GM18499 (cell line): ENCODE data around the gene OR6B2.
"Not testable (repeated sequence)": the region's sequence is repeated elsewhere in the genome, so short reads cannot be mapped to it uniquely, and the experiment has no call there.

ENCODE experiments used
- ATAC-seq: cut with Tn5 transposase; IDR thresholded peaks from one replicate; pipeline ENCODE4 v1.9.1; 2021; ENCODE audit warnings: moderate number of reproducible peaks; ENCODE audit not compliant: insufficient read depth, unreplicated experiment

The OR6B2 gene

DNA sequence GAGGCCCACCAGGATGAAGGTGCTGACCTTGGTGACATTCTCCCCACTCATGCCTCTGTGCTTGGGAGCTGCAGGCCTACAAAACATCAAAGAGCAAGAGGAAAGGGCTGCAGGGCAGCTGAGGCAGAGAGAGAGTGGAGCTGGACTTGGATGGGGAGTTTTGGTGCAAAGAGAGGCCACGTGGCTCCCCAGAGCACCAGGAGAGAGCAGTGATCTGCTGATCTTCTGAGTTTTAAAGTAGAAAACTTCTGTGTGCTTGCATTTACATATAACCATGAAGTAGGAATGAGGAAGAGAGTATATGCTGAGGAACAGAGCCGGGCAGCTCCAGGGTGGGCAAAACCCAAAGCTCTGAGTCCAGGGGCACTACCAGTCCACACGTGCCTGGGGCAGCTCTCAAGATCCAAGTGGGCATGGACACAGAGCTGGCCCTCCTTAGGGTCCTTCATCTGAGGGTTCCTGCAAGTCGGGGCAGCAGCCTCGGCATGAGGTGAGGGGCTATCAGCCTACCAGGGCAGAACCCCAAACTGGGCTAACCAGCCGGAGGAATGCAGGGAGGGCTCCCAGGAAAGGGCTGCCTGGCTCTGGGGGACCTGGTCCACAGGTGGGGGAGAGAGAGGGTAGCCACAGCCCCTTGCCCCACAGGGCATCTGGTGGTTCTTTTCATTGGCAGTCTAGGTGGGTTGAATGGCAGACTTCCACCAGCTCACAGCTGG, at the start of gene OR6B2:
Gene OR6B2 (minus strand): TSS at position 51 of the 716 bp plus-strand sequence. CDS start 0 bp downstream, at position 51.
- ATAC-seq, result no peak

DNA sequence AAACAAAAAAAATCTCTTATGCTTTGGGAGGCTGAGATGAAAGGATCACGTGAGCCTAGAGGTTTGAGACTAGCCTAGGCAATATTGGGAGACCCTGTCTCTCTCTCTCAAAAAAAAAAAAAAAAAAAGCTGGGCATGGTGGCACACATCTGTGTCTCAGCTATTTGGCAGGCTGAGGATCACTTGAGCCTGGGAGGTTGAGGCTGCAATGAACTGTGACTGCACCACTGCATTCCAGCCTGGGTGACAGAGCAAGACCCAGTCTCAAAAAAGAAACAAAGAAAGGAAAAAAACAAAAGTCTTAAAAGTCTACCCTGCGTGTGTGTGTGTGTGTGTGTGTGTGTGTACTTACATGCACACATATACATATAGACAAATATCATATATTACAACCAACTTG, 48.4 kb upstream of the OR6B2 start:
- no peak for ATAC-seq

GRCh38 chr2:240077442-240077841, 47.2 kb upstream of the OR6B2 start:
- ATAC-seq, result no peak

DNA sequence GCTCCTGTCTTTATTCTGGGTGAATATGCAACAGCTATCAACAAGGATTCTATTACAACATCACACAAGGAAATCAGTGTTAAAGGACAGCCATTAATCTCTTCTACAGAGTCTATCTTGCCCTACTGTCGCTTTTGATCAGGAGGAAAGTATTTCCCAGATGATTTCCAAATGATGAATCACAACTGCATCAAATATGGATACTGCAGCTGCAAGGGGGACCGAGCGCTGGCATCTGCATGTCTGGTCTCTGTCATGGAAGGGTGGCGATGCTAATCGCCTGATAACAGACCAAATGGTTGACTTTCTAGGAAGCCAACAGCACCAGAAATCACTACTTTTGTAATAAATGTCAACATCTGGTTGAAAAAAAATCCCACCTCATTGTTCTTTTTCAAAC, 44.3 kb upstream of the OR6B2 start:
- no peak for ATAC-seq

DNA sequence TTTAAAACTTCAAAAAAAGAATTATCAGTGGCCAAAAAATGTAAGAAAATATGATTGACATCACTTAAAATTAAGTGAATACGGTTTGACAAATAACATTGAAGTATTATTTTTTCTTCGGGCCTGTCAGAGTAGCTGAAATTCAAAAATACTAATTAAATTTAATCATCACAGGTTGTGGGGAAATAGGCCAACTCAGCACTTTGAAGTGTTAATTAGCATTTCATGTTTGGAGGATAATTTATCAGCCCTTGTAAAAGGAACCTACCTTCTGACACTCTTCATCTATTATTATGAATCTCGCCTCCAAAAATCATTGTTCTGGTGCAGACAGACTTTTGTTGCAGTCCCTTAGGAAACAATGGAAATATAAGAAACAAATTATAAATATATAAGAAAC, 40.7 kb upstream of the OR6B2 start:
- no peak for ATAC-seq

DNA sequence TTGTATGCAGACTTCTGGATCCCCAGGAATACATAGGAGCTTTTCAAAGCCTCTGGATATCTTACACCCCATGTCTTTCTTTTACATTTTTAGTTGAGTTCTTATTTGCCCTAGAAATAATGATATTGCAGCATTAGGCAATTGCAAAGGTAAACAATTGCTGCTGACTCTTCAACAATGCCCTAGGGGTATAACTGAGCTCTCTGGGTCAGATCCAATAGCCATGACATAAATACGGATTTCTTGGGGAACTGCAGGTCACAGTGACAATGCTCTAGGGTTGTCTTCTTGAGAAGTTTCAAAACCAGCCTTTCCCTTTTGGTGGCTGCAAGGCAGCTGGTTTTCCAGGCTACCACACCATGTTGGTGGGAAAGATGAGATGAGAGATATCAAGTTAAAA, 39.6 kb upstream of the OR6B2 start:
- no peak for ATAC-seq

- no peak for ATAC-seq
These were observed 38.0 kb upstream of the OR6B2 start for GRCh38 chr2:240068193-240068592.

DNA sequence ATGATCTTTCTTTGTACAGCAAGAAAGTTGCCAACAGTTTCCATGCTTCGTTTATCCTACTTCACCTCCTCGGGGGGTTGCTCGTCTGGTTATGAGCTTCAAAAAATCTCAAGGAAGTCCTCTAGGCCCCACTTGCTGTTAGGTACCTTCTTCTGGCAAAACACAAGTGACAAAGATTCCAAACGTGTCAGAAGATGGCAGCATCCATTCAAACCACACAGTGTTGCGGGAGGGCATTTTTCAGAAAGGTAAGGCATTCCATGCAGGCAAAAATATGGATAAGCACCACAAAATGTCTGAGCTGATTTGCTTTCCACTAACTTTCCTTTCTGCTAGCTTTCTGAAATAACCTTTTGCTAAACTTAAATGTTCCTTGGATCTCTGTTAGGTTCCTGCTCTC, 36.3 kb upstream of the OR6B2 start:
- ATAC-seq, result no peak

GRCh38 chr2:240064898-240065297, 34.7 kb upstream of the OR6B2 start:
- ATAC-seq, result no peak

DNA sequence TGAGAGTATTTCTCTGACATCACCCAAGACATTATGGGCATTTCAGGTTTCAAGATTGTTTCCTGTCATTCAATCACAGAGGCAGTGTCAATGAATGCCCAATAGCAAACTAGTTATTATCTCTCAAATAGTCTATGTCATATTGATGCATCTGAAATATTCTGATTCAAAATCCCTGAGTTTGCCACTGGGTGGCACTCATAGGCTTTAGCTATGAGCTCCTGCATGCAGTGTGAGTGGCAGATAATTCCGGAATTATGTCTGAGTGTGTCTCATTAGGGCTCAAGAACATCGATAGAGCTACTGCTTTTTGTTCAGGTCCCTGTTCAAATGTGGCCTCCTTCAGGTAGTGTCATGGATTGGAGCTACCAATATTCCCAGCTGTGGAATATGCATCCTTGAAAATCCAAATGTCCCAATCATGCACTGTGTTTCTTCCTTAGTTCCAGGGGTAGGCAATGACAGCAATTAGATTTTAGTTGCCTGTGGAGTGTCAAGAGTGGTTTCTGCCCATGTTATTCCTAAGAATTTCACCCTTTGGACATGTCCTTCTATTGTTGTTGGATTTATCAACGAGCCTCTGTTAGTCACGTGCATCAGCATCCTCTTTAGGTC, 30.9 kb upstream of the OR6B2 start:
- no peak for ATAC-seq

GRCh38 chr2:240056678-240057077, 26.4 kb upstream of the OR6B2 start:
- ATAC-seq, result no peak

GRCh38 chr2:240055177-240055917, 25.1 kb upstream of the OR6B2 start:
- no peak for ATAC-seq

DNA sequence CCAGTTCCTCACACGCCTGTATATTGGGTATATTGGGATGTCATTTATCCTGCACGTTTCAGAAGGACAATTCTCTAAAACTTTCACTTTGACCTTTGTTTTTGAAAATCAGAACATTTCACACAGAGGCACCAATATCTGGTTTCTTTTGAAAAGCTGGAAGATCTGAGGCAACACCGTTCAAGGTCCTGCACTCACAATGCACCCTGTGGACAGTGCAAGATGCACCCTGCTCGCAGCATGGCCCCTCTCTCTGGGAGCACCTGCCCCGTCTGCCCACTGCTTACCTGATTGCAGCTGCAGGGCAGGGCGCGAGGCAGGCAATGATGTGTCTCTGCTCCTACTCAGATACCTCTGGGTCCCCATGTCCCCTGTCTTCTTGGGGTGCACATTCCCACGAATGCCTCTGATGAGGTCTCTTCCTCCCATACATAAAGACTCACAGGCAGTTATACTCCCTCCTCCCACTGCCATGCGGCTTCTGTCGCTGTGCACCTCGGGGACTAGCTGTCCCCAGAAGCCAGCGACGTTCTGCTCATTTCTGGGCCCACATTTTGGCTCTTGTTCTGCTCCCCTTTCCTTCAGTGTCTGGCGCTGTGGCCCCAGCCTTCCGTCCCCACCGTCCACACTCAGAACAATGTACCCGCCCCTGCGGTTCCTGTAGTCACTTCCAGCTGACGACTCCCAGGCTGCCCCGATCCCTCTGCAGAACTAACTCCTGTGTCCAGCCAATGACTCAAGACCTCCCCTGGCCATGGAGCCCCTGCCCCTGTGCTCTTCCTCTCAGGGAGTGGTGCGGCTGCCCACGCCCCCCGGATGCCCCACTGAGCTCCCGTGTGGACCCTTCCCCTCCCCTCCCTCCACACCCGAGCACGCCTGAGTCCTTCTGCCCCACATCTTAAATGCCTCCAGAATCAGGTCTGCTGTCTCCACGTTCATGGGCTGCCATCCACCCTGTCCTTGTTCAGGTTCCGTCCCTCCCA, 23.2 kb upstream of the OR6B2 start, which contains the start of gene OR6B3:
Gene OR6B3 (minus strand): TSS at position 349 of the 983 bp plus-strand sequence.
- no peak for ATAC-seq

GRCh38 chr2:240052524-240052923, 22.3 kb upstream of the OR6B2 start:
- no peak for ATAC-seq

- no peak for ATAC-seq
These were observed 21.5 kb upstream of the OR6B2 start for GRCh38 chr2:240051697-240052096.

DNA sequence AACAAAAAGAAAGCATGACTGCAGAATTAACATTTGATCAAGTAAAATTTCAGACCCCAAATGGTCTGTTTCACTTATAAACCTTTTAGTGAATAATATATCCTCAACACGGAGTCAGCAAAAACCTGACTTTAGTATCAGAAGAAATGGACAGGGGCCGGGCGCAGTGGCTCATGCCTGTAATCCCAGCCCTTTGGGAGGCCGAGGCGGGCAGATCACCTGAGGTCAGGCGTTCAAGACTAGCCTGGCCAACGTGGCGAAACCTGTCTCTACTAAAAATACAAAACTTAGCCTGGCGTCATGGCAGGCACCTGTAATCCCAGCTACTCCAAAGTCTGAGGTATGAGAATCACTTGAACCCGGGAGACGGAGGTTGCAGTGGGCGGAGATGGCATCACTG, 20.0 kb upstream of the OR6B2 start:
- no peak for ATAC-seq

GRCh38 chr2:240048237-240048636, 18.0 kb upstream of the OR6B2 start:
- ATAC-seq, result no peak

- no peak for ATAC-seq
These were observed 14.9 kb upstream of the OR6B2 start for GRCh38 chr2:240045098-240045497.

- ATAC-seq, result not testable (repeated sequence)
These were observed 13.9 kb upstream of the OR6B2 start for GRCh38 chr2:240044096-240044495.

- no peak for ATAC-seq
These were observed 13.2 kb upstream of the OR6B2 start for GRCh38 chr2:240043279-240043989.
